Smooth muscle cell (in vitro differentiated cells): ENCODE data around the gene TMC8. TPM values are rescaled to one million over a fixed set of nuclear protein-coding genes. Genes with fewer than 3 reads are reported as not detected.

Experiments
- DNase-seq: peaks from one replicate; lab custom pipeline; 2025; ENCODE audit not compliant: unreplicated experiment; lab: John Stamatoyannopoulos, UW
- H2AFZ ChIP-seq: fragments of 200-600 bp; sonication (generic); 2 replicates; pipeline ENCODE4 v1.6.0; 2016; ENCODE audit warnings: antibody characterized with exemption, low read depth, mild to moderate bottlenecking
- H3F3A ChIP-seq: fragments of 200-600 bp; sonication (generic); 2 replicates; pipeline ENCODE4 v1.6.0; 2017; ENCODE audit warnings: antibody characterized with exemption, low read depth
- H3K27ac ChIP-seq: fragments of 200-600 bp; sonication (generic); 2 replicates; pipeline ENCODE4 v1.5.1; 2016; ENCODE audit warnings: low read depth, mild to moderate bottlenecking
- H3K27me3 ChIP-seq: fragments of 200-600 bp; sonication (generic); 2 replicates; pipeline ENCODE4 v1.6.1; 2016; ENCODE audit warnings: low read depth, mild to moderate bottlenecking
- H3K36me3 ChIP-seq: fragments of 200-600 bp; sonication (generic); 2 replicates; pipeline ENCODE4 v1.5.1; 2016; ENCODE audit warnings: low read depth
- H3K4me1 ChIP-seq: fragments of 200-600 bp; sonication (generic); 2 replicates; pipeline ENCODE4 v1.5.1; 2016; ENCODE audit warnings: low read depth
- H3K4me2 ChIP-seq: fragments of 200-600 bp; sonication (generic); 2 replicates; pipeline ENCODE4 v1.6.0; 2016; ENCODE audit warnings: mild to moderate bottlenecking
- H3K4me3 ChIP-seq: fragments of 200-600 bp; sonication (generic); 2 replicates; pipeline ENCODE4 v1.5.1; 2016; ENCODE audit warnings: mild to moderate bottlenecking
- H3K79me2 ChIP-seq: fragments of 200-600 bp; sonication (generic); 2 replicates; pipeline ENCODE4 v1.6.0; 2016; ENCODE audit warnings: low read depth, mild to moderate bottlenecking
- H3K9ac ChIP-seq: fragments of 200-600 bp; sonication (generic); 2 replicates; pipeline ENCODE4 v1.6.0; 2016; ENCODE audit warnings: low read depth
- H3K9me3 ChIP-seq: fragments of 200-600 bp; sonication (generic); replicated peaks from 2 replicates; pipeline ENCODE4 v1.5.1; 2016; ENCODE audit warnings: low read depth
- H4K20me1 ChIP-seq: fragments of 200-600 bp; sonication (generic); 2 replicates; pipeline ENCODE4 v1.6.0; 2016; ENCODE audit warnings: low read depth
- CTCF ChIP-seq: fragments of 200-600 bp; sonication (generic); IDR thresholded peaks from 2 replicates; pipeline ENCODE4 v1.5.1; 2017; ENCODE audit warnings: borderline replicate concordance, mild to moderate bottlenecking, antibody characterized with exemption; ENCODE audit not compliant: insufficient read depth, poor library complexity, severe bottlenecking
- WGBS: methylation state at CpG from one replicate; pipeline ENCODE4 v1.1.7; 2016; ENCODE audit warnings: low lambda C conversion rate; 5-methylcytosine and 5-hydroxymethylcytosine counted together
- polyA plus RNA-seq: library from polyadenylated mRNA; unstranded; fragments of >200 nt; fragmentation: Nextera tagmentation; extraction: Ambion mirVana; gene quantifications from 2 replicates; pipeline ENCODE4 v1.2.1, GENCODE V29; 2016
- total RNA-seq: library from RNA; depleted of rRNA; stranded (reverse); fragments of >200 nt; gene quantifications from 2 replicates; pipeline ENCODE4 v1.2.3, GENCODE V29; 2014

TMC8 gene
- total and polyA plus RNA-seq, 2 experiments from 2014 or later = 0.27 to 0.38 TPM

- no peaks in the 10 kb centered on the region for H3K27me3 ChIP-seq
- H3K79me2 ChIP-seq = peaks cover 9% of the 10 kb centered on the region
- no peak overlapping the region for H3K27ac ChIP-seq
- H3K4me1 ChIP-seq = peaks cover 16% of the 10 kb centered on the region
- no peak overlapping the region for H2AFZ ChIP-seq
- WGBS = 96% methylated on average over 10 of the region's 10 CpGs
- H4K20me1 ChIP-seq = no peaks in the 10 kb centered on the region
- TF ChIP-seq CTCF = no peak
- DNase-seq = no peak
- no peaks in the 10 kb centered on the region for H3K36me3 ChIP-seq
- peaks cover 13% of the 10 kb centered on the region for H3F3A ChIP-seq
- H3K4me2 ChIP-seq = no peak overlapping the region
- H3K4me3 ChIP-seq = no peak overlapping the region
- H3K9me3 ChIP-seq = no peaks in the 10 kb centered on the region
- H3K9ac ChIP-seq = no peak overlapping the region
Observed at GRCh38 chr17:78184351-78184750, 53.8 kb downstream of the TMC8 start.

DNA sequence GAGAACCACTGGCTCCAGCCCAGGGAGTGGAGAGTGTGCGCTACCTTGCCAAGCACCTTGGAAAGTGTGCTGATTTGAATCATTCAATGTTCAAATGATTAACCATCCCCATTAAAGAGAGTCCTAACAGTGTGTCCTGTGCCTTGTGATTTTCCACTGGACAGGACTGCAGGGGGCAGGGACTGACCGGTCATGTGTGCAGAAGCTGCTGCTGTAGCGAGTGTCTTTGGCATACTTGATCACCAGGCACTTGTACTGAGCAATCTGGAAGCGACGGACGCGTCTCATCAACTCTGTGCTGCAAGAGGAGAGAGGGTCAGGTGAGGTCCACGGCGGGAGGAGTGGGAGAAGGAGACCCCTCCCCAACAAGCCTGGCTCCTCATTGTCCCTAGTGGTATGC lies 54.3 kb downstream of the TMC8 start:
- no peak overlapping the region for H3K9ac ChIP-seq

DNA sequence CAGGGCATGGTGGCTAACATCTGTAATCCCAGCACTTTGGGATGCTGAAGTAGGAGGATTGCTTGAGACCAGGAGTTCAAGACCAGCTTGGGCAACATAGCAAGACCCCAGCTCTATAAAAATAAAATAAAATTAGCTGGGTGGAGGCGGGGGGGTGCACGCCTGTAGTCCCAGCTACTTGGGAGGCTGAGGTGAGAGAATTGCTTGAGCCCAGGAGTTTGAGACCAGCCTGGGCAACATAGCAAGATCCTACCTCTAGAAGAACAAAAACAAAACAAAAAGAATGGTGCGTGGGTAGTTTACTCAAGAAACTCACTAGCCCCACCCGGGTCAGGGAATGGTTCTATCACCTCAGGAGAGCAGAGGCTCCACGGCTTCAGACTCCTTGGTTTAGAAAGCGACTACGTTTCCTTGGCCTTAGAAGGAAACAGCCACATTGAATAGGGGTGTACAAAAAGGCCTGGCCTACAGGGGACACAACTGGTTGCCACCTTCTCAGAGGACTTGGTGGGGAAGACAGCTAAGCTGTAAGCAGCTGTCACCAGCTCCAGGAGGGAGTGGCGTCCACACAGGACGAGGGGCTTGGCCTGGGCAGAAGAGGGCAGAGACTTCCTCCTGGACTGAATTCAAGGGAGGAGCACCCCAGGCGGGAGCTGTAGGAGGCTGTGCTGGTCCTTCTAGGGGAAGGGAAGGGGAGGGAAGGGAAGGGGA lies 55.6 kb downstream of the TMC8 start:
- H3K4me2 ChIP-seq = peak overlapping the region; percentile 96
- H3F3A ChIP-seq = no peaks in the 10 kb centered on the region
- no peaks in the 10 kb centered on the region for H3K36me3 ChIP-seq
- peaks cover 9% of the 10 kb centered on the region for H3K79me2 ChIP-seq
- DNase-seq = no peak
- peak overlapping the region; percentile 83 for H3K4me3 ChIP-seq
- WGBS = 57% methylated on average over 10 of the region's 10 CpGs
- no peak for TF ChIP-seq CTCF
- H3K27me3 ChIP-seq = no peaks in the 10 kb centered on the region
- no peak overlapping the region for H2AFZ ChIP-seq
- H4K20me1 ChIP-seq = no peaks in the 10 kb centered on the region
- H3K27ac ChIP-seq = no peak overlapping the region
- H3K9ac ChIP-seq = no peak overlapping the region
- peaks cover 16% of the 10 kb centered on the region for H3K4me1 ChIP-seq
- H3K9me3 ChIP-seq = no peaks in the 10 kb centered on the region

More for the DNA sequence above, 54.3 kb downstream of the TMC8 start:
- no peaks in the 10 kb centered on the region for H3K36me3 ChIP-seq
- H3K4me3 ChIP-seq = no peak overlapping the region
- TF ChIP-seq CTCF = no peak
- H4K20me1 ChIP-seq = no peaks in the 10 kb centered on the region
- H3F3A ChIP-seq = peaks cover 11% of the 10 kb centered on the region
- WGBS = 94% methylated on average over 9 of the region's 9 CpGs
- no peak overlapping the region for H3K4me2 ChIP-seq
- peaks cover 9% of the 10 kb centered on the region for H3K79me2 ChIP-seq
- DNase-seq = no peak
- no peak overlapping the region for H3K27ac ChIP-seq
- H3K27me3 ChIP-seq = no peaks in the 10 kb centered on the region
- H3K4me1 ChIP-seq = peaks cover 16% of the 10 kb centered on the region
- H2AFZ ChIP-seq = no peak overlapping the region
- no peaks in the 10 kb centered on the region for H3K9me3 ChIP-seq
